PC-3 (cell line): ENCODE measurements around the gene TMEM185B.

Source experiments
- CTCF ChIP-seq: fragments of 300-600 bp; sonication (generic); conservative IDR thresholded peaks from 2 replicates; pipeline ENCODE4 v1.5.1; 2017; ENCODE audit warnings: antibody characterized with exemption, low read depth, mild to moderate bottlenecking, low read length
- EZH2 ChIP-seq: fragments of 300-600 bp; sonication (generic); IDR thresholded peaks from one replicate; pipeline ENCODE4 v1.6.1; 2017; ENCODE audit warnings: antibody characterized with exemption, mild to moderate bottlenecking, low read length; ENCODE audit not compliant: unreplicated experiment
- EZH2phosphoT487 ChIP-seq: fragments of 300-600 bp; sonication (generic); IDR thresholded peaks from 2 replicates; pipeline ENCODE4 v1.6.1; 2018; ENCODE audit warnings: mild to moderate bottlenecking, antibody characterized with exemption, low read length, borderline replicate concordance

- no peak for TF ChIP-seq CTCF
- TF ChIP-seq EZH2, result no peak
- TF ChIP-seq EZH2phosphoT487, result no peak
Observed at GRCh38 chr2:120220756-120221155, 2.4 kb downstream of the TMEM185B start.
